Neural crest cell (in vitro differentiated cells): ENCODE measurements around the gene STRN3. TPM values are rescaled to one million over a fixed set of nuclear protein-coding genes. Genes with fewer than 3 reads are reported as not detected.
A peak's percentile ranks its signal among the peaks of the same experiment; 100 is the strongest.

Experiments used
- DNase-seq: peaks from one replicate; pipeline ENCODE4 v3.0.0; 2021; ENCODE audit warnings: low read depth, mixed read lengths, low spot score
- H3K27ac Mint-ChIP-seq: one replicate; pipeline ENCODE4 v1.8.0; 2021; ENCODE audit warnings: mild to moderate bottlenecking, mixed read lengths; ENCODE audit not compliant: unreplicated experiment
- H3K27me3 Mint-ChIP-seq: 2 replicates; pipeline ENCODE4 v1.8.0; 2021; ENCODE audit warnings: low read depth, mild to moderate bottlenecking, mixed read lengths
- H3K36me3 Mint-ChIP-seq: 2 replicates; pipeline ENCODE4 v1.8.0; 2021; ENCODE audit warnings: low read depth, mild to moderate bottlenecking, mixed read lengths
- H3K4me1 Mint-ChIP-seq: 2 replicates; pipeline ENCODE4 v1.8.0; 2021; ENCODE audit warnings: mixed read lengths
- H3K4me3 Mint-ChIP-seq: one replicate; pipeline ENCODE4 v1.8.0; 2021; ENCODE audit warnings: mild to moderate bottlenecking, mixed read lengths
- H3K9me3 Mint-ChIP-seq: 2 replicates; pipeline ENCODE4 v1.8.0; 2021; ENCODE audit warnings: mixed read lengths
- CTCF ChIP-seq: fragments of 200-600 bp; sonication (generic); conservative IDR thresholded peaks from 2 replicates; pipeline ENCODE4 v1.5.0; 2021; ENCODE audit warnings: antibody characterized with exemption, mild to moderate bottlenecking
- total RNA-seq: library from RNA; stranded (reverse); gene quantifications from 2 replicates; pipeline ENCODE4 v1.2.1, GENCODE V29; 2021

The STRN3 gene
- total RNA-seq, 1 donor from 2014 or later, result 37.8 TPM

- Mint-ChIP-seq H3K36me3 (no peaks in the 10 kb centered on the region), H3K27me3 (no peaks in the 10 kb centered on the region), H3K27ac (no peak overlapping the region), H3K4me1 (peaks cover 9% of the 10 kb centered on the region), H3K4me3 (peak overlapping the region; percentile 74), H3K9me3 (no peaks in the 10 kb centered on the region)
- no peak for TF ChIP-seq CTCF
- no peak for DNase-seq
Measured at GRCh38 chr14:31029016-31029970, 3.1 kb upstream of the STRN3 start.

- Mint-ChIP-seq H3K27me3 (no peaks in the 10 kb centered on the region), H3K27ac (no peak overlapping the region), H3K4me3 (no peak overlapping the region), H3K4me1 (peaks cover 22% of the 10 kb centered on the region), H3K9me3 (no peaks in the 10 kb centered on the region), H3K36me3 (no peaks in the 10 kb centered on the region)
- no peak for TF ChIP-seq CTCF
- no peak for DNase-seq
Measured at GRCh38 chr14:31027847-31028246, 1.7 kb upstream of the STRN3 start.

GRCh38 chr14:31026450-31027235 lies 464 bp upstream of the STRN3 start:
- peaks cover 26% of the 10 kb centered on the region for H3K4me1 Mint-ChIP-seq
- no peaks in the 10 kb centered on the region for H3K27me3 Mint-ChIP-seq
- H3K4me3 Mint-ChIP-seq, result peak overlapping the region; percentile 94
- peaks cover under 1% of the 10 kb centered on the region for H3K36me3 Mint-ChIP-seq
- no peak for TF ChIP-seq CTCF
- no peaks in the 10 kb centered on the region for H3K9me3 Mint-ChIP-seq
- H3K27ac Mint-ChIP-seq, result peak overlapping the region; percentile 48
- peak; percentile 89 for DNase-seq

GRCh38 chr14:31025367-31026076 lies 657 bp downstream of the STRN3 start, which contains the start of gene AP4S1:
AP4S1 (plus strand) TSS chr14:31025649; CDS start chr14:31066197, 40,548 bp downstream.
- H3K27me3 Mint-ChIP-seq, result no peaks in the 10 kb centered on the region

More at GRCh38 chr14:31025367-31026076, 657 bp downstream of the STRN3 start, which contains the start of gene AP4S1:
- Mint-ChIP-seq H3K4me1 (peaks cover 37% of the 10 kb centered on the region), H3K36me3 (peaks cover 7% of the 10 kb centered on the region), H3K4me3 (peak within 1 kb of the TSS; percentile 94), H3K27ac (peak within 1 kb of the TSS; percentile 94), H3K9me3 (no peaks in the 10 kb centered on the region)
- no peak for TF ChIP-seq CTCF
- peak; percentile 45 for DNase-seq
